Motor neuron (in vitro differentiated cells): ENCODE measurements around the gene TPBG. TPM values are rescaled to one million over a fixed set of nuclear protein-coding genes. Genes with fewer than 3 reads are reported as not detected.
A peak's percentile ranks its signal among the peaks of the same experiment; 100 is the strongest.
"Not testable (repeated sequence)": the region's sequence is repeated elsewhere in the genome, so short reads cannot be mapped to it uniquely, and the experiment has no call there.

Experiments used
- ATAC-seq, 8 experiments: fragments of 200-7000 bp; cut with Tn5 transposase; replicated peaks in 6 of 8; 2 replicates each; pipeline ENCODE4 v1.8.0; 2021; ENCODE audit warnings: mild to moderate bottlenecking in 8 of 8, moderate library complexity in 8 of 8
- H3K27ac ChIP-seq, 2 donors: fragments of 250-450 bp; sonication (Bioruptor Pico); 2 replicates each; pipeline ENCODE4 v1.9.0; 2021; ENCODE audit warnings: antibody characterized with exemption in 2 of 2, mild to moderate bottlenecking in 2 of 2, moderate library complexity in 1 of 2
- H3K4me1 ChIP-seq, 2 donors: fragments of 250-450 bp; sonication (Bioruptor Pico); replicated peaks in 1 of 2; 2 replicates each; pipeline ENCODE4 v1.6.1; 2021; ENCODE audit warnings: antibody characterized with exemption in 2 of 2, mild to moderate bottlenecking in 2 of 2, moderate library complexity in 1 of 2
- H3K4me3 ChIP-seq, 5 donors: fragments of 250-450 bp; sonication (Bioruptor Pico); 2 replicates each; pipeline ENCODE4 v1.9.0; 2021; ENCODE audit warnings: antibody characterized with exemption in 5 of 5, mild to moderate bottlenecking in 5 of 5, moderate library complexity in 4 of 5
- whole genome bisulfite sequencing, 10 experiments: fragments of 450-650 bp; shearing (Covaris generic); methylation state at CpG; one replicate each; pipeline ENCODE4 v1.0.0; 2022; 5-methylcytosine and 5-hydroxymethylcytosine counted together
- in situ Hi-C, 9 experiments: fragments of 400-800 bp; cut with MboI; loops; one replicate each; pipeline ENCODE4 v1.15.0; 2021; ENCODE audit warnings: low sequenced_read_pairs in 9 of 9, low pct_unique_long_range_greater_than_20kb in 2 of 9; ENCODE audit not compliant: unreplicated experiment in 9 of 9
- total RNA-seq, 8 experiments: library from RNA; unstranded; fragments of 300-600 nt; gene quantifications; 2 replicates each; pipeline versions ENCODE4 v1.2.3 to v1.2.4, GENCODE V29; 2022

The TPBG gene
- total RNA-seq, 8 experiments from 2014 or later, result 4.2 to 44.7 (median 11.1) TPM

GRCh38 chr6:82385546-82385945 lies 21.9 kb downstream of the TPBG start:
- H3K27ac ChIP-seq, result no peak overlapping the region
- no peak overlapping the region for H3K4me3 ChIP-seq
- no peaks in the 10 kb centered on the region for H3K4me1 ChIP-seq
- WGBS, 10 experiments, result 60 to 100% (median 92%) methylated on average over 1 to 2 of the region's 2 CpGs; no CpG with 5 or more reads in 2 of the 10 experiments
- in situ Hi-C loops, result no loop called here
- ATAC-seq, result no peak

- Histone ChIP-seq H3K4me3 (no peak overlapping the region), H3K4me1 (no peaks in the 10 kb centered on the region), H3K27ac (no peak overlapping the region)
- WGBS, 10 experiments, result 89 to 100% (median 93%) methylated on average over 1 to 2 of the region's 2 CpGs; no CpG with 5 or more reads in 3 of the 10 experiments
- in situ Hi-C loops, result no loop called here
- no peak for ATAC-seq
These were observed 22.3 kb downstream of the TPBG start for GRCh38 chr6:82385961-82386360.

GRCh38 chr6:82394770-82395169 lies 31.2 kb downstream of the TPBG start:
- H3K27ac ChIP-seq, H3K4me1 ChIP-seq, ATAC-seq, H3K4me3 ChIP-seq, in situ Hi-C loops: not testable (repeated sequence)
- 100% methylated on average over 1 of the region's 15 CpGs; no CpG with 5 or more reads in 9 of the 10 experiments for WGBS, 10 experiments

- peak in 7 of 8 experiments; percentile 12 to 89 (median 26) for ATAC-seq
- in situ Hi-C loops, result no loop called here
- Histone ChIP-seq H3K27ac (no peak overlapping the region), H3K4me3 (no peak overlapping the region), H3K4me1 (peaks cover 0 to 10% of the 10 kb centered on the region in 2 donors)
- WGBS, 10 experiments, result 0 to 100% (median 100%) methylated on average over 1 of the region's 1 CpG; no CpG with 5 or more reads in 1 of the 10 experiments
These were observed 33.5 kb downstream of the TPBG start for GRCh38 chr6:82396964-82397751.

- Histone ChIP-seq H3K27ac (no peak overlapping the region), H3K4me1 (peaks cover 0 to 10% of the 10 kb centered on the region in 2 donors), H3K4me3 (no peak overlapping the region)
- in situ Hi-C loops, result no loop called here
- 44 to 100% (median 100%) methylated on average over 1 of the region's 1 CpG; no CpG with 5 or more reads in 3 of the 10 experiments for WGBS, 10 experiments
- peak in 5 of 8 experiments; percentile 10 to 54 (median 45) for ATAC-seq
These were observed 34.5 kb downstream of the TPBG start for GRCh38 chr6:82397962-82398692.

GRCh38 chr6:82408952-82409431 lies 45.4 kb downstream of the TPBG start:
- 33 to 100% (median 58%) methylated on average over 1 to 2 of the region's 2 CpGs; no CpG with 5 or more reads in 2 of the 10 experiments for WGBS, 10 experiments
- no peak overlapping the region for H3K4me3 ChIP-seq
- in situ Hi-C loops, result no loop called here
- no peak overlapping the region for H3K27ac ChIP-seq
- H3K4me1 ChIP-seq, result no peaks in the 10 kb centered on the region
- no peak for ATAC-seq

GRCh38 chr6:82410151-82410648 lies 46.6 kb downstream of the TPBG start:
- 59 to 92% (median 83%) methylated on average over 2 of the region's 3 CpGs; no CpG with 5 or more reads in 6 of the 10 experiments for WGBS, 10 experiments
- in situ Hi-C loops, result no loop called here

GRCh38 chr6:82413868-82414267 lies 50.3 kb downstream of the TPBG start:
- Histone ChIP-seq H3K4me1 (peaks cover 0 to 9% of the 10 kb centered on the region in 2 donors), H3K4me3 (no peak overlapping the region), H3K27ac (no peak overlapping the region)
- WGBS, 10 experiments, result 50 to 100% (median 90%) methylated on average over 2 of the region's 2 CpGs; no CpG with 5 or more reads in 1 of the 10 experiments
- in situ Hi-C loops, result no loop called here
- no peak for ATAC-seq

More at GRCh38 chr6:82410151-82410648, 46.6 kb downstream of the TPBG start:
- no peak for ATAC-seq
- Histone ChIP-seq H3K4me3 (no peak overlapping the region), H3K4me1 (no peaks in the 10 kb centered on the region), H3K27ac (no peak overlapping the region)

- Histone ChIP-seq H3K4me1 (peaks cover 0 to 11% of the 10 kb centered on the region in 2 donors), H3K27ac (no peak overlapping the region), H3K4me3 (no peak overlapping the region)
- WGBS, 10 experiments, result 100% methylated on average over 1 of the region's 1 CpG; no CpG with 5 or more reads in 2 of the 10 experiments
- no peak for ATAC-seq
- in situ Hi-C loops, result no loop called here
These were observed 52.2 kb downstream of the TPBG start for GRCh38 chr6:82415820-82416219.

GRCh38 chr6:82416346-82416745 lies 52.7 kb downstream of the TPBG start:
- WGBS, 10 experiments, result 64 to 93% (median 73%) methylated on average over 1 to 2 of the region's 2 CpGs
- Histone ChIP-seq H3K4me3 (no peak overlapping the region), H3K4me1 (peaks cover 0 to 11% of the 10 kb centered on the region in 2 donors), H3K27ac (no peak overlapping the region)
- in situ Hi-C loops, result no loop called here
- ATAC-seq, result no peak
